ENCODE measurements around the gene HIVEP3.

Gene HIVEP3

GRCh38 chr1:41894808-41895483 lies 23.8 kb downstream of the HIVEP3 start:
- Histone ChIP-seq H3K36me3 (ENCODE audit: control insufficient read depth, insufficient read depth, low read length) (no peaks in the 10 kb centered on the region), H3K27ac (ENCODE audit: low read depth, low read length, severe bottlenecking) (no peak overlapping the region), H3K9me3 (ENCODE audit: control insufficient read depth, low read length) (peaks cover 7% of the 10 kb centered on the region), H3K4me1 (ENCODE audit: control insufficient read depth, insufficient read depth, low read length, poor library complexity, severe bottlenecking) (peaks cover 40% of the 10 kb centered on the region), H3K4me3 (ENCODE audit: extremely low read depth, insufficient read depth, low read length, poor library complexity, severe bottlenecking) (no peak overlapping the region)
- 85 to 90% methylated on average over 3 to 6 of the region's 6 CpGs for WGBS, 2 experiments (ENCODE audit: insufficient coverage in 2 of 2)

GRCh38 chr1:41894101-41894807 lies 24.5 kb downstream of the HIVEP3 start:
- H3K36me3 ChIP-seq (ENCODE audit: control insufficient read depth, insufficient read depth, low read length), result no peaks in the 10 kb centered on the region
- H3K4me3 ChIP-seq (ENCODE audit: extremely low read depth, insufficient read depth, low read length, poor library complexity, severe bottlenecking), result no peak overlapping the region
- H3K27ac ChIP-seq (ENCODE audit: low read depth, low read length, severe bottlenecking), result no peak overlapping the region
- H3K9me3 ChIP-seq (ENCODE audit: control insufficient read depth, low read length), result peaks cover 7% of the 10 kb centered on the region
- peaks cover 35% of the 10 kb centered on the region for H3K4me1 ChIP-seq (ENCODE audit: control insufficient read depth, insufficient read depth, low read length, poor library complexity, severe bottlenecking)
- WGBS, 2 experiments (ENCODE audit: insufficient coverage in 2 of 2), result 78 to 79% methylated on average over 4 of the region's 4 CpGs

GRCh38 chr1:41892301-41892781 lies 26.4 kb downstream of the HIVEP3 start:
- no peak overlapping the region for H3K4me3 ChIP-seq (ENCODE audit: extremely low read depth, insufficient read depth, low read length, poor library complexity, severe bottlenecking)
- H3K9me3 ChIP-seq (ENCODE audit: control insufficient read depth, low read length), result peaks cover 5% of the 10 kb centered on the region
- no peaks in the 10 kb centered on the region for H3K36me3 ChIP-seq (ENCODE audit: control insufficient read depth, insufficient read depth, low read length)
- no peak overlapping the region for H3K27ac ChIP-seq (ENCODE audit: low read depth, low read length, severe bottlenecking)
- H3K4me1 ChIP-seq (ENCODE audit: control insufficient read depth, insufficient read depth, low read length, poor library complexity, severe bottlenecking), result peaks cover 21% of the 10 kb centered on the region
- WGBS, 2 experiments (ENCODE audit: insufficient coverage in 2 of 2), result 91 to 96% methylated on average over 3 to 4 of the region's 5 CpGs

- H3K27ac ChIP-seq (ENCODE audit: low read depth, low read length, severe bottlenecking), result no peak overlapping the region
- H3K4me1 ChIP-seq (ENCODE audit: control insufficient read depth, insufficient read depth, low read length, poor library complexity, severe bottlenecking), result peaks cover 16% of the 10 kb centered on the region
- 74 to 91% methylated on average over 5 to 8 of the region's 9 CpGs for WGBS, 2 experiments (ENCODE audit: insufficient coverage in 2 of 2)
- H3K9me3 ChIP-seq (ENCODE audit: control insufficient read depth, low read length), result no peaks in the 10 kb centered on the region
- no peak overlapping the region for H3K4me3 ChIP-seq (ENCODE audit: extremely low read depth, insufficient read depth, low read length, poor library complexity, severe bottlenecking)
- H3K36me3 ChIP-seq (ENCODE audit: control insufficient read depth, insufficient read depth, low read length), result no peaks in the 10 kb centered on the region
Measured at GRCh38 chr1:41891199-41891896, 27.4 kb downstream of the HIVEP3 start.

GRCh38 chr1:41890825-41891198 lies 27.9 kb downstream of the HIVEP3 start:
- Histone ChIP-seq H3K36me3 (ENCODE audit: control insufficient read depth, insufficient read depth, low read length) (no peaks in the 10 kb centered on the region), H3K27ac (ENCODE audit: low read depth, low read length, severe bottlenecking) (no peak overlapping the region)
- WGBS, 2 experiments (ENCODE audit: insufficient coverage in 2 of 2), result 80 to 88% methylated on average over 3 to 4 of the region's 6 CpGs

GRCh38 chr1:41889506-41890414 lies 29.0 kb downstream of the HIVEP3 start:
- Histone ChIP-seq H3K27ac (ENCODE audit: low read depth, low read length, severe bottlenecking) (no peak overlapping the region), H3K9me3 (ENCODE audit: control insufficient read depth, low read length) (no peaks in the 10 kb centered on the region), H3K4me3 (ENCODE audit: extremely low read depth, insufficient read depth, low read length, poor library complexity, severe bottlenecking) (no peak overlapping the region), H3K36me3 (ENCODE audit: control insufficient read depth, insufficient read depth, low read length) (no peaks in the 10 kb centered on the region), H3K4me1 (ENCODE audit: control insufficient read depth, insufficient read depth, low read length, poor library complexity, severe bottlenecking) (peaks cover 16% of the 10 kb centered on the region)
- WGBS, 2 experiments (ENCODE audit: insufficient coverage in 2 of 2), result 91 to 96% methylated on average over 6 to 7 of the region's 8 CpGs

More at GRCh38 chr1:41890825-41891198, 27.9 kb downstream of the HIVEP3 start:
- Histone ChIP-seq H3K9me3 (ENCODE audit: control insufficient read depth, low read length) (no peaks in the 10 kb centered on the region), H3K4me3 (ENCODE audit: extremely low read depth, insufficient read depth, low read length, poor library complexity, severe bottlenecking) (no peak overlapping the region), H3K4me1 (ENCODE audit: control insufficient read depth, insufficient read depth, low read length, poor library complexity, severe bottlenecking) (peaks cover 16% of the 10 kb centered on the region)

- Histone ChIP-seq H3K36me3 (ENCODE audit: control insufficient read depth, insufficient read depth, low read length) (no peaks in the 10 kb centered on the region), H3K4me3 (ENCODE audit: extremely low read depth, insufficient read depth, low read length, poor library complexity, severe bottlenecking) (no peak overlapping the region), H3K27ac (ENCODE audit: low read depth, low read length, severe bottlenecking) (no peak overlapping the region), H3K4me1 (ENCODE audit: control insufficient read depth, insufficient read depth, low read length, poor library complexity, severe bottlenecking) (peaks cover 19% of the 10 kb centered on the region), H3K9me3 (ENCODE audit: control insufficient read depth, low read length) (no peaks in the 10 kb centered on the region)
- 79 to 83% methylated on average over 3 to 4 of the region's 4 CpGs for WGBS, 2 experiments (ENCODE audit: insufficient coverage in 2 of 2)
Measured at GRCh38 chr1:41888756-41889155, 30.0 kb downstream of the HIVEP3 start.

GRCh38 chr1:41887365-41887764 lies 31.4 kb downstream of the HIVEP3 start:
- Histone ChIP-seq H3K36me3 (ENCODE audit: control insufficient read depth, insufficient read depth, low read length) (no peaks in the 10 kb centered on the region), H3K4me3 (ENCODE audit: extremely low read depth, insufficient read depth, low read length, poor library complexity, severe bottlenecking) (no peak overlapping the region), H3K9me3 (ENCODE audit: control insufficient read depth, low read length) (no peaks in the 10 kb centered on the region), H3K4me1 (ENCODE audit: control insufficient read depth, insufficient read depth, low read length, poor library complexity, severe bottlenecking) (peaks cover 14% of the 10 kb centered on the region), H3K27ac (ENCODE audit: low read depth, low read length, severe bottlenecking) (no peak overlapping the region)
- 100% methylated on average over 1 of the region's 1 CpG; no CpG with 5 or more reads in 1 of the 2 experiments for WGBS, 2 experiments (ENCODE audit: insufficient coverage in 2 of 2)

- no peaks in the 10 kb centered on the region for H3K36me3 ChIP-seq (ENCODE audit: control insufficient read depth, insufficient read depth, low read length)
- H3K27ac ChIP-seq (ENCODE audit: low read depth, low read length, severe bottlenecking), result no peak overlapping the region
- H3K4me1 ChIP-seq (ENCODE audit: control insufficient read depth, insufficient read depth, low read length, poor library complexity, severe bottlenecking), result peaks cover 7% of the 10 kb centered on the region
- WGBS, 2 experiments (ENCODE audit: insufficient coverage in 2 of 2), result 80 to 86% methylated on average over 1 to 6 of the region's 9 CpGs
- no peak overlapping the region for H3K4me3 ChIP-seq (ENCODE audit: extremely low read depth, insufficient read depth, low read length, poor library complexity, severe bottlenecking)
- no peaks in the 10 kb centered on the region for H3K9me3 ChIP-seq (ENCODE audit: control insufficient read depth, low read length)
Measured at GRCh38 chr1:41884256-41885230, 34.2 kb downstream of the HIVEP3 start.
